Measurements from ENCODE around the gene MICAL1. TPM values are rescaled to one million over a fixed set of nuclear protein-coding genes. Genes with fewer than 3 reads are reported as not detected.

MICAL1 gene
- total RNA-seq, 1 experiment from 2014 or later = 92.9 TPM

DNA sequence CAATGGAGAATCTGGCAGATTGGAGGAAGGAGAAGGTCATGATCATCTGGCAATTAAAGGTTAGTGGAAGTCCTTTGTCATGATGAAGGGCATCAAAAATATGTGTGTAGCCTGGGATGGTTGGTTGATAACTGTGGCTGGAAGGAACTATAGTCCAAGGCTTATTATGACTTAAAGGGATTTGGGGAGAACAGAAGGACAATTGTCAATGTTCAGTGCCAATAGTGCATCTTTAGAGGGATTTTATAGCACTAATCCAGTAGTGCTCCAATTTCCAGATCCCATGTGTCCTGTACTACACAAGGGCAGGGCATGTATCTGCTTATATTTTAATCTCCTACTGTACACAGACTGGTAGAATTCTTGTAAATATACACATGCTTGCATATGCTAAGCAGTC lies 32.4 kb upstream of the MICAL1 start:
- Histone ChIP-seq H2BK20ac (ENCODE audit: low read depth, low read length, poor library complexity, severe bottlenecking) (no peak overlapping the region), H4K8ac (replicated peaks; ENCODE audit: insufficient read length, low read depth, low read length) (no peak overlapping the region), H2BK12ac (ENCODE audit: insufficient read length, low read depth, low read length) (no peak overlapping the region), H3K9me3 (ENCODE audit: control insufficient read depth, low read depth, low read length) (no peaks in the 10 kb centered on the region), H3K27me3 (ENCODE audit: insufficient read depth, low read length) (no peaks in the 10 kb centered on the region), H3K27ac (ENCODE audit: insufficient read length, low read depth, low read length) (no peak overlapping the region), H3K79me2 (ENCODE audit: insufficient read depth, low read length) (no peaks in the 10 kb centered on the region), H3K14ac (ENCODE audit: insufficient read depth, low read length) (no peak overlapping the region), H2BK15ac (ENCODE audit: low read depth, low read length) (no peak overlapping the region), H3K18ac (ENCODE audit: insufficient read length, low read depth, low read length) (no peak overlapping the region), H2AFZ (ENCODE audit: low read length) (no peak overlapping the region), H3K4me2 (ENCODE audit: insufficient read depth, insufficient read length, low read length) (no peak overlapping the region), H3K4me1 (ENCODE audit: insufficient read depth, low read length) (peaks cover 10% of the 10 kb centered on the region), H2BK5ac (ENCODE audit: insufficient read length, low read length) (no peak overlapping the region), H3K23ac (ENCODE audit: insufficient read length, low read depth, low read length) (no peak overlapping the region), H4K91ac (ENCODE audit: insufficient read length, low read depth, low read length) (no peak overlapping the region), H3K4ac (ENCODE audit: low read depth, low read length) (no peak overlapping the region), H4K20me1 (ENCODE audit: control insufficient read depth, insufficient read depth, insufficient read length) (no peaks in the 10 kb centered on the region), H4K5ac (ENCODE audit: insufficient read length, low read depth, low read length) (no peak overlapping the region), H3K79me1 (ENCODE audit: insufficient read depth, low read depth, low read length, poor library complexity, severe bottlenecking) (no peaks in the 10 kb centered on the region), H3T11ph (ENCODE audit: low read length) (no peak overlapping the region), H2BK120ac (ENCODE audit: low read depth, low read length, poor library complexity, severe bottlenecking) (no peak overlapping the region), H3K9ac (ENCODE audit: extremely low read depth, insufficient read length, low read length) (no peak overlapping the region), H3K23me2 (ENCODE audit: insufficient read length, low read depth, low read length, poor library complexity, severe bottlenecking) (peaks cover 4% of the 10 kb centered on the region), H3K56ac (ENCODE audit: insufficient read length, low read depth, low read length) (no peak overlapping the region), H2AK5ac (ENCODE audit: insufficient read length, low read length) (no peak overlapping the region)
- Mint-ChIP-seq H3K4me3 (no peak overlapping the region), H3K27me3 (ENCODE audit: low read depth) (peaks cover 3% of the 10 kb centered on the region; the same call in 1 of the 2 replicates), H3K27ac (no peak overlapping the region), H3K4me1 (peaks cover 37% of the 10 kb centered on the region in 2 experiments), H3K9me3 (no peaks in the 10 kb centered on the region), H3K36me3 (ENCODE audit: insufficient read depth in 1 of 3, low read depth in 3 of 3) (peaks cover 0 to 5% (median 0%) of the 10 kb centered on the region in 3 experiments; a peak in 1 of 7 replicates)
- DNase-seq = no peak
- TF ChIP-seq, protein P1, sequence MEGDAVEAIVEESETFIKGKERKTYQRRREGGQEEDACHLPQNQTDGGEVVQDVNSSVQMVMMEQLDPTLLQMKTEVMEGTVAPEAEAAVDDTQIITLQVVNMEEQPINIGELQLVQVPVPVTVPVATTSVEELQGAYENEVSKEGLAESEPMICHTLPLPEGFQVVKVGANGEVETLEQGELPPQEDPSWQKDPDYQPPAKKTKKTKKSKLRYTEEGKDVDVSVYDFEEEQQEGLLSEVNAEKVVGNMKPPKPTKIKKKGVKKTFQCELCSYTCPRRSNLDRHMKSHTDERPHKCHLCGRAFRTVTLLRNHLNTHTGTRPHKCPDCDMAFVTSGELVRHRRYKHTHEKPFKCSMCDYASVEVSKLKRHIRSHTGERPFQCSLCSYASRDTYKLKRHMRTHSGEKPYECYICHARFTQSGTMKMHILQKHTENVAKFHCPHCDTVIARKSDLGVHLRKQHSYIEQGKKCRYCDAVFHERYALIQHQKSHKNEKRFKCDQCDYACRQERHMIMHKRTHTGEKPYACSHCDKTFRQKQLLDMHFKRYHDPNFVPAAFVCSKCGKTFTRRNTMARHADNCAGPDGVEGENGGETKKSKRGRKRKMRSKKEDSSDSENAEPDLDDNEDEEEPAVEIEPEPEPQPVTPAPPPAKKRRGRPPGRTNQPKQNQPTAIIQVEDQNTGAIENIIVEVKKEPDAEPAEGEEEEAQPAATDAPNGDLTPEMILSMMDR (conservative IDR thresholded peaks at IDR 0.05) = no peak

Data from H9 (cell line).